Lower lobe of right lung (tissue), 2 donors: Measurements from ENCODE around the gene ATRIP. TPM values are rescaled to one million over a fixed set of nuclear protein-coding genes. Genes with fewer than 3 reads are reported as not detected.
"Not testable (repeated sequence)": the region's sequence is repeated elsewhere in the genome, so short reads cannot be mapped to it uniquely, and the experiment has no call there.

ENCODE experiments used
- ATAC-seq, 2 donors: fragments of 200-7000 bp; cut with Tn5 transposase; one replicate each; pipeline ENCODE4 v1.9.1; 2020 to 2022; ENCODE audit warnings: mild to moderate bottlenecking in 2 of 2, moderate library complexity in 2 of 2
- DNase-seq: peaks from one replicate; pipeline ENCODE4 v3.0.0-alpha.2; 2020
- H3K27ac ChIP-seq: fragments of 200-600 bp; one replicate; pipeline ENCODE4 v1.8.0; 2022
- H3K27me3 ChIP-seq: fragments of 200-600 bp; one replicate; pipeline ENCODE4 v1.8.0; 2022; ENCODE audit warnings: low read depth
- H3K36me3 ChIP-seq: fragments of 200-600 bp; one replicate; pipeline ENCODE4 v1.8.0; 2022; ENCODE audit warnings: mild to moderate bottlenecking
- H3K4me1 ChIP-seq: fragments of 200-600 bp; one replicate; pipeline ENCODE4 v1.8.0; 2022
- H3K4me3 ChIP-seq: fragments of 200-600 bp; one replicate; pipeline ENCODE4 v1.8.0; 2022; ENCODE audit warnings: mild to moderate bottlenecking
- H3K9me3 ChIP-seq: fragments of 200-600 bp; one replicate; pipeline ENCODE4 v1.8.0; 2022
- CTCF ChIP-seq: fragments of 200-600 bp; IDR thresholded peaks from one replicate; pipeline ENCODE4 v1.8.0; 2022; ENCODE audit warnings: antibody characterized with exemption, mild to moderate bottlenecking
- intact Hi-C: fragments of 100-400 bp; cut with DNase I; formaldehyde crosslinking; loops from one replicate; pipeline ENCODE4 v1.11.0; 2022
- total RNA-seq: library from RNA; stranded (reverse); fragmentation: NEBNext Ultra II Directional; extraction: Animal tissue kit (Norgen Biotek cat#: 25700); gene quantifications from one replicate; pipeline ENCODE4 v1.2.1, GENCODE V29; 2021
- donor health status: DM: no; HTN: yes; CAD: no; lungs with severe emphysema.

Gene ATRIP
- total RNA-seq, 1 donor from 2014 or later: 5.9 TPM

GRCh38 chr3:48472673-48472922 lies 26.1 kb downstream of the ATRIP start:
- Histone ChIP-seq H3K9me3 (no peaks in the 10 kb centered on the region), H3K36me3 (peaks cover 40% of the 10 kb centered on the region), H3K4me1 (peaks cover 59% of the 10 kb centered on the region), H3K27ac (peak overlapping the region; percentile 97), H3K27me3 (no peaks in the 10 kb centered on the region), H3K4me3 (peak overlapping the region; percentile 73)
- peak; percentile 51 to 54 for ATAC-seq
- TF ChIP-seq CTCF: no peak
- DNase-seq: peak; percentile 61
- intact Hi-C loops: no loop called here

GRCh38 chr3:48472923-48473616 lies 26.5 kb downstream of the ATRIP start:
- intact Hi-C loops: no loop called here
- TF ChIP-seq CTCF: peak; percentile 47
- Histone ChIP-seq H3K9me3 (no peaks in the 10 kb centered on the region), H3K4me3 (peak overlapping the region; percentile 73), H3K27me3 (no peaks in the 10 kb centered on the region), H3K36me3 (peaks cover 38% of the 10 kb centered on the region), H3K27ac (peak overlapping the region; percentile 97), H3K4me1 (peaks cover 54% of the 10 kb centered on the region)
- DNase-seq: peak; percentile 96
- peak; percentile 95 for ATAC-seq

GRCh38 chr3:48473617-48473952 lies 27.0 kb downstream of the ATRIP start:
- DNase-seq: no peak
- Histone ChIP-seq H3K27ac (peak overlapping the region; percentile 97), H3K9me3 (no peaks in the 10 kb centered on the region), H3K4me1 (peaks cover 49% of the 10 kb centered on the region), H3K27me3 (no peaks in the 10 kb centered on the region), H3K36me3 (peaks cover 34% of the 10 kb centered on the region), H3K4me3 (peak overlapping the region; percentile 73)
- no peak for TF ChIP-seq CTCF
- no peak for ATAC-seq
- intact Hi-C loops: no loop called here

GRCh38 chr3:48474031-48474430 lies 27.5 kb downstream of the ATRIP start:
- Histone ChIP-seq H3K4me1 (peaks cover 45% of the 10 kb centered on the region), H3K27ac (peak overlapping the region; percentile 97), H3K36me3 (peaks cover 30% of the 10 kb centered on the region)

GRCh38 chr3:48474619-48475018 lies 28.1 kb downstream of the ATRIP start:
- Histone ChIP-seq H3K27ac (peak overlapping the region; percentile 6), H3K9me3 (no peaks in the 10 kb centered on the region), H3K36me3 (peaks cover 24% of the 10 kb centered on the region), H3K27me3 (no peaks in the 10 kb centered on the region), H3K4me1 (peaks cover 39% of the 10 kb centered on the region), H3K4me3 (no peak overlapping the region)
- ATAC-seq (no peak), DNase-seq (no peak)
- TF ChIP-seq CTCF: no peak
- intact Hi-C loops: no loop called here

More at GRCh38 chr3:48474031-48474430, 27.5 kb downstream of the ATRIP start:
- DNase-seq, H3K4me3 ChIP-seq, ATAC-seq, H3K9me3 ChIP-seq, intact Hi-C loops, H3K27me3 ChIP-seq: not testable (repeated sequence)

- DNase-seq (no peak), ATAC-seq (no peak)
- intact Hi-C loops: no loop called here
- no peak overlapping the region for H3K4me3 ChIP-seq
- H3K36me3 ChIP-seq: peaks cover 18% of the 10 kb centered on the region
- H3K4me1 ChIP-seq: peaks cover 33% of the 10 kb centered on the region
- H3K27ac ChIP-seq: no peak overlapping the region
- H3K27me3 ChIP-seq: no peaks in the 10 kb centered on the region
- H3K9me3 ChIP-seq: no peaks in the 10 kb centered on the region
- TF ChIP-seq CTCF: no peak
Observed at GRCh38 chr3:48475188-48475587, 28.7 kb downstream of the ATRIP start.
